Measurements from ENCODE around the gene TIMM10. TPM values are rescaled to one million over a fixed set of nuclear protein-coding genes. Genes with fewer than 3 reads are reported as not detected.

TIMM10 gene
- total RNA-seq, 4 donors from 2014 or later = 45.4 to 61.7 (median 49.5) TPM

- DNase-seq = no peak
- no peak for TF ChIP-seq POLR2A (IDR thresholded peaks at IDR 0.05)
- TF ChIP-seq, protein P1, sequence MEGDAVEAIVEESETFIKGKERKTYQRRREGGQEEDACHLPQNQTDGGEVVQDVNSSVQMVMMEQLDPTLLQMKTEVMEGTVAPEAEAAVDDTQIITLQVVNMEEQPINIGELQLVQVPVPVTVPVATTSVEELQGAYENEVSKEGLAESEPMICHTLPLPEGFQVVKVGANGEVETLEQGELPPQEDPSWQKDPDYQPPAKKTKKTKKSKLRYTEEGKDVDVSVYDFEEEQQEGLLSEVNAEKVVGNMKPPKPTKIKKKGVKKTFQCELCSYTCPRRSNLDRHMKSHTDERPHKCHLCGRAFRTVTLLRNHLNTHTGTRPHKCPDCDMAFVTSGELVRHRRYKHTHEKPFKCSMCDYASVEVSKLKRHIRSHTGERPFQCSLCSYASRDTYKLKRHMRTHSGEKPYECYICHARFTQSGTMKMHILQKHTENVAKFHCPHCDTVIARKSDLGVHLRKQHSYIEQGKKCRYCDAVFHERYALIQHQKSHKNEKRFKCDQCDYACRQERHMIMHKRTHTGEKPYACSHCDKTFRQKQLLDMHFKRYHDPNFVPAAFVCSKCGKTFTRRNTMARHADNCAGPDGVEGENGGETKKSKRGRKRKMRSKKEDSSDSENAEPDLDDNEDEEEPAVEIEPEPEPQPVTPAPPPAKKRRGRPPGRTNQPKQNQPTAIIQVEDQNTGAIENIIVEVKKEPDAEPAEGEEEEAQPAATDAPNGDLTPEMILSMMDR (IDR thresholded peaks at IDR 0.05 in 4 of 5, conservative IDR thresholded peaks at IDR 0.05 in 1 of 5) = no peak
- in situ Hi-C loops (cut with MboI; ENCODE audit: low sequenced_read_pairs in 4 of 4) = no loop called here
- intact Hi-C loops (cut with DNase I; ENCODE audit: low total_unique reads) = no loop called here
- Histone ChIP-seq H3K4me1 (peaks cover 21 to 27% of the 10 kb centered on the region in 2 donors), H3K9me3 (no peaks in the 10 kb centered on the region), H3K4me3 (no peak overlapping the region), H3K36me3 (no peaks in the 10 kb centered on the region), H3K27me3 (no peaks in the 10 kb centered on the region), H3K27ac (no peak overlapping the region)
- ATAC-seq = no peak
Observed at GRCh38 chr11:57504511-57504910, 26.0 kb downstream of the TIMM10 start.

DNA sequence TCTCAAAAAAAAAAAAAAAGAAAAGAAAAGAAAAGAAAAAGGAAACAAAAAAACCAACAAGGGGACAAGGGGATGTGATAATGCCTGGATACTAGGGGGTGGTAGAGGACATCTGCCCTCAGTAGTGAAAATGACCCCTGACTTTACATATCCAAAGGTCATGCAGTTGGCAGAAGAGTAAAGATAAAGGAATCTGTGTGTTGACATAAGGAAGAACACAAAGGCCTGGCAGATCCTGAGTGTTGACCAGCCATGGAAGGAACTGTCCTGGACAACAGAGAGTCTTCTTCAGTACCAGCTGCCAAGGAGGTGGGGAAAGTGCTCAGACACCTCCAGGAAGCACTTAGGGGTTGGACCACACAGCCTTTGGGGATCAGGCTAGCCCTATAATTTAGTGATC is 27.7 kb downstream of the TIMM10 start:
- H3K27ac ChIP-seq = peak overlapping the region in 2 of 4 donors; percentile 10 to 87
- TF ChIP-seq POLR2A (IDR thresholded peaks at IDR 0.05) = no peak
- TF ChIP-seq, protein P1 (IDR thresholded peaks at IDR 0.05 in 4 of 5, conservative IDR thresholded peaks at IDR 0.05 in 1 of 5) = no peak
- no peaks in the 10 kb centered on the region for H3K36me3 ChIP-seq
- ATAC-seq = no peak
- H3K9me3 ChIP-seq = no peaks in the 10 kb centered on the region
- no peaks in the 10 kb centered on the region for H3K27me3 ChIP-seq
- in situ Hi-C loops (cut with MboI; ENCODE audit: low sequenced_read_pairs in 4 of 4) (no loop called here), intact Hi-C loops (cut with DNase I; ENCODE audit: low total_unique reads) (no loop called here)
- peaks cover 28 to 39% of the 10 kb centered on the region in 2 donors for H3K4me1 ChIP-seq
- no peak overlapping the region for H3K4me3 ChIP-seq
- DNase-seq = no peak

DNA sequence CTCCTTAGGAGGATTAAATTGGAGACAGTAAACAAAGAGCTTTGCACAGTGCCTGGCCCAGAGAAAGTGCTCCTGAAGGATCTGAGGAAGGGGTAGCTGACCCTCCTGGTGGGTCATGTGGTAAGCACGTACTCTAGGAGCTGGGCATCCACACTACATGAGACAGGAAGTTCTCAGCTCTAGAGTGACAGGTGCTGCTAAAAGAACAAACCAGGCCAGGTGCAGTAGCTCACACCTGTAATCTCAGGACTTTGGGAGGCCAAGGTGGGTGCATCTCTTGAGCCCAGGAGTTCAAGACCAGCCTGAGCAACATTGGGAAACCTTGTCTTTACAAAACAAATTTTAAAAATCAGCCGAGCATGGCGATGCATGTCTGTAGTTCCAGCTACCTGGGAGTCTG is 28.2 kb downstream of the TIMM10 start:
- H3K27ac ChIP-seq = peak overlapping the region; percentile 87 to 95 (median 92)
- in situ Hi-C loops (cut with MboI; ENCODE audit: low sequenced_read_pairs in 4 of 4) = no loop called here
- DNase-seq (no peak), ATAC-seq (no peak)
- H3K9me3 ChIP-seq = no peaks in the 10 kb centered on the region
- H3K36me3 ChIP-seq = no peaks in the 10 kb centered on the region
- H3K27me3 ChIP-seq = no peaks in the 10 kb centered on the region
- TF ChIP-seq POLR2A (IDR thresholded peaks at IDR 0.05) = no peak
- TF ChIP-seq, protein P1 (IDR thresholded peaks at IDR 0.05 in 4 of 5, conservative IDR thresholded peaks at IDR 0.05 in 1 of 5) = no peak
- intact Hi-C loops (cut with DNase I; ENCODE audit: low total_unique reads) = no loop called here
- peaks cover 28 to 39% of the 10 kb centered on the region in 2 donors for H3K4me1 ChIP-seq
- H3K4me3 ChIP-seq = no peak overlapping the region

- peak in 1 of 2 donors; percentile 74 for DNase-seq
- in situ Hi-C loops (cut with MboI; ENCODE audit: low sequenced_read_pairs in 4 of 4) = no loop called here
Observed at GRCh38 chr11:57501953-57502352, 28.6 kb downstream of the TIMM10 start.

More at GRCh38 chr11:57501953-57502352, 28.6 kb downstream of the TIMM10 start:
- ATAC-seq = peak in 1 of 2 donors; percentile 43
- no peak for TF ChIP-seq POLR2A (IDR thresholded peaks at IDR 0.05)
- TF ChIP-seq, protein P1 (IDR thresholded peaks at IDR 0.05 in 4 of 5, conservative IDR thresholded peaks at IDR 0.05 in 1 of 5) = no peak
- intact Hi-C loops (cut with DNase I; ENCODE audit: low total_unique reads) = loop anchor here (2.0 kb wide), 1 partner anchor 13 kb away; the partner anchor contains the start of gene SLC43A1
- H3K36me3 ChIP-seq = no peaks in the 10 kb centered on the region
- no peak overlapping the region for H3K4me3 ChIP-seq
- H3K4me1 ChIP-seq = peaks cover 28 to 39% of the 10 kb centered on the region in 2 donors
- peak overlapping the region; percentile 87 to 95 (median 92) for H3K27ac ChIP-seq
- H3K9me3 ChIP-seq = no peaks in the 10 kb centered on the region
- H3K27me3 ChIP-seq = no peaks in the 10 kb centered on the region

Data from gastrocnemius medialis (tissue), 4 donors.